ENCODE data around the gene DTX3.
"Not testable (repeated sequence)": the region's sequence is repeated elsewhere in the genome, so short reads cannot be mapped to it uniquely, and the experiment has no call there.

The DTX3 gene

DNA sequence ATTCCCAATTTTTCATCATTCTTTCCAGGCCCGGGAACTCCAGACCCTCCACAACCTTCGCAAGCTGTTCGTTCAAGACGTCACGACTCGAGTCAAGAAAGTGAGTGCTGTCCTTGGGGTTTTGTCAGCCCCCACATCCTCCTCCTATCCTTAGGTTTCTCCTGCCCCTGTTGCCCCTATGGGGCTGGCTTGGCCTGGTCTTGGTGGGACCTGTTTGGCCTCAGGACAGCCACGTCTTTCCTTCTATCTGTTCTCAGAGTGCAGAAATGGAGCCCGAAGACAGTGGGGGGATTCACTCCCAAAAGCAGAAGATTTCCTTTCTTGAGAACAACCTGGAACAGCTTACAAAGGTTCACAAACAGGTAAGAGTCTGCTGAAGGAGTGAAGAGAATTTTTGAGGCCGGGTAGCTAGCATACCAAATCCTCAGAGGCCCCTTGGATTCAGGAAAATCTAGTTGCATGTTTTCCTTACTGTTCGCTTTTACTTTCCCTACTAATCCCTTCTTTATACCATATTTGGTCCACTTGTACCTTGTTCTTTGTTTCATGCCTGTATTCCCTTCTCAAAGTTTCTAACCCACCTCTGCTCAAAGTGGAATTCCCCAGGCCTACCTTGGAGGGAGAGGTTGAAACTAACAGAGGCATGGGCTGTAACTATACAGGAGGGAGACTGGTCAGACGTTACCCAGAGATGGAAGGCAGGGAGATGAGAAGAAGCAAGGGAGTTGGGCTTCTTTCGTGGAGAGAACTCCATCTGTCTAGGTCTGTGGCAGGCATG, 26.5 kb upstream of the DTX3 start:
- DNase-seq, result no peak
- TF ChIP-seq POLR2A (IDR thresholded peaks at IDR 0.05; ENCODE audit: low read length) (no peak), GATA1 (IDR thresholded peaks at IDR 0.05; ENCODE audit: low read depth, low read length) (no peak)

DNA sequence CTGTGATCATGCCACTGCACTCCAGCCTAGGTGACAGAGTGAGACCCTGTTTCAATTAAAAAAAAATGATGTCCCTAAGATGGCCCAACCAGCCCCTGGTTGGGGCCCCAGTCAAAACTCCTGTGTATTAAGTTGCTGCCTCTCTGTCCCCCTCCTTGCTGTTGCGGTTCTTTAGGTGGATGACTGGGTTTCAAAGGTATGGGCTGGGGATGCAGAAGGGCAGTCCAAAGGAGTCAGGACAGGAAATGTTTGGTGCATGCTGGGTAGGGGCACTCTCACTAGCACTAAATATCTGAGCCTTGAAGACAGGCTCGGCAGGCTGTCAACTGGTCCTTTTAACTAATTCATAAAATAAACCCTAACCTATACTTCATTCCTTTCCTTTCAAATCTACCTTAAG, 25.6 kb upstream of the DTX3 start:
- no peak for DNase-seq
- no peak for TF ChIP-seq POLR2A (IDR thresholded peaks at IDR 0.05; ENCODE audit: low read length)
- TF ChIP-seq GATA1 (IDR thresholded peaks at IDR 0.05; ENCODE audit: low read depth, low read length), result no peak

DNA sequence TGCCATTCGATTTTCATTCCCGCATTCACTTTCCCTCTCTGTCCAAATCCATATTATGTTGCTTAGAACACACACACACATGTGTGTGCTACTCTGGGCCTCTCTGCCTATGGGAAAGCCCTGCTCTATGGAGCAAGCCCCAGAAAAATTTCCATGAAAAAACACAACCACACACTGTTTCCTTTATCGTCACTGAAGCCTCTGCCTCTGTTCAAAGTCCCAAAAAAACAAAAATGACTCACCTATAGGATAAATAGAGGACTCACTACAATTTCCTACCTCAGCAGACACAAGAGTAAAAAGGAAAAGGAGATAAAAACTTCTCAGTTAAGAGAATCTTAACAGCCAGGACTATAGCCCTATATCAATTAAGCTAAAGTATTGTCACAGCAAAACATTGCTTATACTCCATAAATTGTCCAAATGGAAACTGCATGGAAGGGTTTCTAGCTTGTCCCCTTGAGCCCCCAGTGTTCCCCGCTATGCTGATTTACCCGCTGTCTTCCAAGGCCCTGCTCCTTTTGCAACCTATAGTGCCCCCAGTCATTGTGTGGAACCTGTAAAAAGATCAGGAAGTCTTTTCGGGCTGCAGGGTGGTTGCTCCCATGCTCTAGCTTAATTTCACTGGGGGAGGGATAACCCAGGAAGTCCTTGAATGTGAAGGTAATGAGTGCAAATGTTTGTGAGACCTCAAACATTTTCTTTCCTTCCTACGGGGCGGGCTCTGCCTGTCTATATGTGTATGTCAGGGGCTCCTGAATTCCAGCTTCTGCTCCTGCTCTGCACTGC, 24.8 kb upstream of the DTX3 start:
- no peak for DNase-seq
- no peak for TF ChIP-seq POLR2A (IDR thresholded peaks at IDR 0.05; ENCODE audit: low read length)
- TF ChIP-seq GATA1 (IDR thresholded peaks at IDR 0.05; ENCODE audit: low read depth, low read length), result no peak

DNA sequence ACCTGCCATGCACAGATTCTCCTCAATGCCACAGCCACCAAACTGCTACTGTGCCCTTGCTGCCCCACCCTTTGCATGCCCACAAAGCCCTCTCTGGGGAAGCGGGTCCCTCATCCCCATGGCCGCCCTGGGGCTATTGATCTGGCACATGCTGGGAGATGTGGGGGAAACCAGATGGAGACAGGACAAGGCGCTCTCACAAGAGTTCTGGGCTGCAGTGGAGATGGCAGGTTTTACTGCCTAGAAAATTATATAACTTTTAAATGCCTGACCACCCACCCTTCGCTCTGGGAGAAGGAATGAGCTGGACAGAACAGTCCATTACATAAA, 24.2 kb upstream of the DTX3 start:
- no peak for DNase-seq
- TF ChIP-seq POLR2A (IDR thresholded peaks at IDR 0.05; ENCODE audit: low read length), result no peak

DNA sequence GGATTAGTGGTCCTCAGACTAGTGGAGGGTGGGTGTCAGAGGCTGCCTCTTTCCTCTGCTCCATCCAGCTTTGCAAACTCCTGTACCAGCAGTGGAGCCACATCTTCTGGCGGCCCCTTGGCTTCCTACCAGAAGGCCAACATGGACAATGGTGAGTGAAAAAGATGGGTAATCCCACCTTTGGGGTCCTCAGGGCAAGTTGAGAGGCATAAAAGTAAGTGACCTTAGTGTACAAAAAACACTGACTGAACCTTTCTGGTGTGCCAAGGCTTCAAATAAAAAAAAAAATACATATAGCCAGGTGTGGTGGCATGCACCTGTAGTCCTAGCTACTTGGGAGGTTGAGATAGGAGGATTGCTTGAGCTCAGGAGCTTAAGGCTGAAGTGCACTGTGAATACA, 22.8 kb upstream of the DTX3 start:
- no peak for DNase-seq
- TF ChIP-seq POLR2A (IDR thresholded peaks at IDR 0.05; ENCODE audit: low read length), result no peak
- TF ChIP-seq GATA1 (IDR thresholded peaks at IDR 0.05; ENCODE audit: low read depth, low read length), result no peak

DNA sequence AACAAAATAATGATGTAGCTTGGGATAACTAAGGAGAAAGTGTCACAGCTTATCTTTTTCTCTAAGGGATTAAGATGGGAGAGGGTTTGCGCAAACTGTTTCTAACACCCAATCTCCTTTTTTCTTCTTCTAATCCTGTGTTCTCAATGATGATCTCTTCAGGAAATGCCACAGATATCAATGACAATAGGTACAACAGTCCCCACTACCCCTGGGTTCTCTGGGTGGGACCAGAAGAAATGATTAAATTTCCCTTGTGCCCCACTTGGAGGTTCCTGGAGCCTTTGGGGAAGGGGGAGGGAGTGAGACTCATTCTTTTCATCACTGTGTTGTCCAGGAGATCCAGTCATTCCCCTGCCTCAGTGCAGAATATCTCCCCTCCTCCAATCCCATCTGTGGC, 22.2 kb upstream of the DTX3 start:
- DNase-seq, result no peak
- no peak for TF ChIP-seq POLR2A (IDR thresholded peaks at IDR 0.05; ENCODE audit: low read length)
- TF ChIP-seq GATA1 (IDR thresholded peaks at IDR 0.05; ENCODE audit: low read depth, low read length), result no peak

DNA sequence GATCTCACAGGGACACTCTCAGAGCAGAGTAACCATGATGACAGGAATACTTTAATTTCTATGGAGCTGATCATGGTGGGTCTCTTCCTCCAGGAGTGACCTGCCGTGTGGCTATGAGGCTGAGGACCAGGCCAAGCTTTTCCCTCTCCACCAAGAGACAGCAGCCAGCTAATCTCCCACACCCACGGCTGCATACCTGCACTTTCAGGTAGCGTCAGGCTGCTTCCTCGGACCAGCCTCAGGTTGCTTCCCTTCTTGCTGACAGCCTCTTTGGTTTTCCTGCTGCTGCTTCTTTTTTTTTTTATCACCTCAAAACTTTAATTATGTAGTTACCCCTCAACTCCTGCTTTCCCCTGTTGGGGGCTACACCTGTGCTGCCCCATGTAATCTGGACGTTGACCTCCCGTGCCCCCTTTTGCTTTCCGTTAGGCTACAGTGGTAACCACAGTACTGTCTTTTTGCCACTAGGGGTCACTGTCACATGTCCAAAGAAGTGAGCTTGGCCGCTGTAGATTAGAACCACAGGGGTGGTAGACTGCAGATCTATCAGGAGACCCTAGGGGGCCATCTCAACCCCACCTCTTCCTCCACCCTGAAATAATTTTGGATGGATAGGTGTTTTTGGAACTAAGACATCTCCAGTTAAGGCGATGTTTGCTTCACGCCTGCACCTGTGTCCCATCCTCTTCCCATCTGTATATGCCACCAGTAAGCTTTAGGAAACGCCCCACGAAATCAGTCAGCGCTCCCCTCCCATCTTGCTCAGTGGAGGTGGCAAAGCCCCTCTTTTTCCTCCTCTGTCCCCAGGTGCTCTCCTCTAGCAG, 21.4 kb upstream of the DTX3 start:
- DNase-seq, result peak; percentile 88
- TF ChIP-seq POLR2A (IDR thresholded peaks at IDR 0.05; ENCODE audit: low read length) (no peak), GATA1 (IDR thresholded peaks at IDR 0.05; ENCODE audit: low read depth, low read length) (no peak)

DNA sequence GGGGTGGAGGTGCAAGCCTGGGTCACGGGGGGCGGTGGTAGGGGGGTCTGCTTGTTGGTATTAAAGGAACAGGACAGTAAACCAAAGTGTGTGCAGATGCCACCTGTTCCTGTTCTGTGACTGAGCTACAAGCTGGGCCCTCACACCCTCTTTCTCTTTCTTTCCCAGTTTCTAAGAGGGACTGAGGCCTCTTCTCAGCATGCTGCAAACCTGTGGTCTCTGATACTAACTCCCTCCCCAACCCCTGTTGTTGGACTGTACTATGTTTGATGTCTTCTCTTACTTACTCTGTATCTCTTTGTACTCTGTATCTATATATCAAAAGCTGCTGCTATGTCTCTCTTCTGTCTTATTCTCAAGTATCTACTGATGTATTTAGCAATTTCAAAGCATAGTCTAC, 20.6 kb upstream of the DTX3 start:
- TF ChIP-seq POLR2A (IDR thresholded peaks at IDR 0.05; ENCODE audit: low read length), result no peak
- no peak for TF ChIP-seq GATA1 (IDR thresholded peaks at IDR 0.05; ENCODE audit: low read depth, low read length)
- DNase-seq, result no peak

DNA sequence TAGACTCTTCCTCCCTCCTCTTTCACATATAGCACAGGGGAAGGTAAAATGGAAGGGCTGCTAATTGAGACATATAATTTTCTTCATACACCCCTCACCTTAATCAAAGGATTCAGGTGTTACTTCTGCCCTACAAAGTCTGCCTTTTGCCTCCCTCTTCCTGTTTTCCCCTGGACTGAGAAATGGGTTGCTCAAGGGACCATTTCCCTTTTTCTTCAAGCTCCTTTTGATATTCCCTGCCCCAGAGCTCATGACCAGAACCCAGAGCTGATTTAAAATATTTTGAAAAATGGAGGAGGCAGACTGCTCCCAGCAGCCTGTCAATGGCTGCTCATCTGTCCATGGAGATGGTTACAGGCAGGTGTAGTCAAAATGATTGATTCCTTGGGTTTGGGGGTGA, 19.9 kb upstream of the DTX3 start:
- no peak for TF ChIP-seq POLR2A (IDR thresholded peaks at IDR 0.05; ENCODE audit: low read length)
- no peak for TF ChIP-seq GATA1 (IDR thresholded peaks at IDR 0.05; ENCODE audit: low read depth, low read length)
- DNase-seq, result no peak

DNA sequence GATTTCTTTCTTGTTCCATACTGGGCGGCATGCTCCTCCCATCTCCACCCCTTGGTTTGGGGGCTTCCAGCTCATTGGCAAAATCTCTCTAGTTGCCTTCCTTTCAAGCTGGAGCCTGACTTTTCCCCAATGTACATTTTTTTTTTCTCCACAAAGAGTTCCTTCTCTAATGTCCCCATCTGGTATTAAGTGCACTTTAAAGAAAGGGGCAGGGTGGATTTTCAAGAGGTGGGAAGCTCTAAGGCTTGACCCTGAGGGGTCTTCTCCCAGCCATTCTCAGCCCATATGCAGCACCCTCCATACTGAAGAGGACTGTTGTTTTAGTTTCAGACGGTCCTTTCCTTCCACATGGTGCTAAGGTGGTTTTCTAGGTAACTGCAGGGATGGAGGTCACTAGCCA, 19.5 kb upstream of the DTX3 start:
- no peak for DNase-seq
- TF ChIP-seq GATA1 (IDR thresholded peaks at IDR 0.05; ENCODE audit: low read depth, low read length) (no peak), POLR2A (IDR thresholded peaks at IDR 0.05; ENCODE audit: low read length) (no peak)

DNA sequence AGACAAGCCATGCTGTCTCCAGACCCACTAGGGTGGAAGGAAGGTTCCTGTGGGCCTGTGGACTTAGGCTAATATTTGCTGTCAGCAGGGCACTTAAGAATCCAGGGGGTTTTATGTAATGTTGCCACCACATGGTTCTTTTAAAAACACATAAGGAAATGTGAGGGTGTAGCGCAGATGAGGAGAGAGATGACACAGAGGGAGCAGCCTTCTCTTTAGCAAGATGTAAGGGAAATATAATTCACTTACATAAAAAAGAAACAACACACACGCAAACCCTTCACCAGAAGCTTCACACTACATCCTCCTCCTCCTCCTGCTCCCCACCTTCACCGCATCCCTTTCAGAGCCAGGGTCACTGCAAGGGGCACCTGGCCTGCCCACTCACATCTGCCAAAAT, 18.5 kb upstream of the DTX3 start:
- no peak for DNase-seq
- TF ChIP-seq POLR2A (IDR thresholded peaks at IDR 0.05; ENCODE audit: low read length) (no peak), GATA1 (IDR thresholded peaks at IDR 0.05; ENCODE audit: low read depth, low read length) (no peak)

DNA sequence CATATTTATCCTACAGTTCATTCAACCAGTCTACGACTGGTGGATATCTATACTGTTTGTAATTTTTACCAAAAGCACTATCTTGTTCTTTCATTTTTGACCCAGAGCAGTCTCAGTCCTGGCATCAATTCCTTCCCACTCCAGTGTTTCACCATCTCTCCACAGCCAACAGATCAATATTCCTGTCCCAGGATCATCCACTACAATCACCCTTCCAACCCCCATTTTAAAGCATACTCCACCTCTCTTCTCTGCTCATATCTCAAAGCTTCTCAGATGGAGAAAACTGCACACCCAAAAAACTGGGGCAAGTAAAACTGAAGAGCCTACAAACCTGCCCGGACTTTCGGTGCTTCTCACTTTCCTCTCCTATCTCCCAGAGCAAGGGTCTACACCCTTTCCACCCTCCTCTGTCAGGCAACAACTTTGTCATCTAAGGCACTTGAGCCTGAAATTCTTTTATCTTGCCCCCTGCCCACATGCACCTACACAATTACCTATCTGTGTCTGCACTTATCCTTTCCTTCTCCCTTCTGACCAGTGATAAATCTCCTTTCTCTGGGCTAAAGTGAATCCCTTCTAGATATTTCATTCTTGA, 17.7 kb upstream of the DTX3 start:
- DNase-seq, result no peak
- TF ChIP-seq GATA1 (IDR thresholded peaks at IDR 0.05; ENCODE audit: low read depth, low read length) (no peak), POLR2A (IDR thresholded peaks at IDR 0.05; ENCODE audit: low read length) (no peak)

DNA sequence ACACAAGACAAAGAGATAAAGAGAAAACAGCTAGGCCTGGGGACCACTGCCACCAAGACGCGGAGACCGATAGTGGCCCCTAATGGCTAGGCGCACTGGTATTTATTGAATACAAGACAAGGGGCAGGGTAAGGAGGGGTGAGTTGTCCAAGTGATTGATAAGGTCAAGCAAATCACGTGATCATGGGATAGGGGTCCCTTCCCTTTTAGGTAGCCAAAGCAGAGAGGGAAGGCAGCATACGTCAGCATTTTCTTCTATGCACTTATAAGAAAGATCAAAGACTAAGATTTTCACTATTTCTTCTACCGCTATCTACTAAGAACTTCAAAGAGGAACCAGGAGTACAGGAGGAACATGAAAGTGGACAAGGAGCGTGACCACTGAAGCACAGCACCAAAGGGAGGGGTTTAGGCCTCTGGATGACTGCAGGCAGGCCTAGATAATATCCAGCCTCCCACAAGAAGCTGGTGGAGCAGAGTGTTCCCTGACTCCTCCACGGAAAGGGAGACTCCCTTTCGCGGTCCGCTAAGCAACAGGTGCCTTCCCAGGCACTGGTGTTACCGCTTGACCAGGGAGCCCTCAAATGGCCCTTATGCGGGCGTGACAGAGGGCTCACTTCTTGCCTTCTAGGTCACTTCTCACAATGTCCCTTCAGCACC, 15.5 kb upstream of the DTX3 start:
- not testable (repeated sequence) for DNase-seq

DNA sequence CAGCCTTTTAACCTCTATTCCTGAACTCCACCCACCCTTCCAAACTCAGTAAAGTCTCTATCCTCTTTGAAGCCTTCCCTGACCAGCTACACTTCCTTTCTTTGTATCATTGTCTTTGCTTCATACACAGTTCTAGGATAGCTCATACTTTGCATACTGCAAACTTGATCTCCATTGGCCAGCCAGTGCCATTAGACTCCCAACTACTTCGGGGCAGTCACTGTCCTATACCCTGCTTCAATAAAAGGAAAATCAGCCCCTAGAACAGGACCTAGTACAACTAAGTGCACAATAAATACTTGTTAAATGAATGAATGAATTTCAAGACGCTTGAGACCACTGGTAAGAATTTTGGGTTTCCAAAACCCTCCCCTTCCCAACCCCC, 14.2 kb upstream of the DTX3 start:
- DNase-seq, result no peak
- TF ChIP-seq GATA1 (IDR thresholded peaks at IDR 0.05; ENCODE audit: low read depth, low read length) (no peak), POLR2A (IDR thresholded peaks at IDR 0.05; ENCODE audit: low read length) (no peak)
